Fibroblast of peridontal ligament (primary cell): ENCODE data around the gene ANGPT4.
A peak's percentile ranks its signal among the peaks of the same experiment; 100 is the strongest.

Experiments
- DNase-seq: peaks from one replicate; pipeline ENCODE4 v3.0.0-alpha.2; 2010; ENCODE audit errors: extremely low read depth

Gene ANGPT4

DNA sequence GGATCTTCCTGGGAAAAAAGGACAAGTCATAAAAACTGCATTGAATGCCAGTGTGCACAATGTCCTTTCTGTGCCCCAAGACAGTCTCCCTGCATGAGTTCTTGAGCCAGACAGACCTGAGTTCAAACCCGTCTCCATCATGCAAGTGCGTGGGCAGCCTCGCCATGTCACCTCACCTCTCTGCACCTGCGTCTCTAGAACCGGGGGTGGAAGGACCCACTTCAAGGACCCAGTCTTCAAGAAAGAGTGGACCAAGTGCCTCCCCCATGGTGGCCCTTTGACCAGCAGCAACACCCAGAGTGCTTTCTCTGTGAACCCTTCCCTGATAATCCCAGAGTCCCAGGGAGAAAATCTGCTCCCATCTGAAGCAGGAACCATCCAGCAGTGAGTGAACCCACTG, 23.5 kb upstream of the ANGPT4 start:
- DNase-seq: no peak

DNA sequence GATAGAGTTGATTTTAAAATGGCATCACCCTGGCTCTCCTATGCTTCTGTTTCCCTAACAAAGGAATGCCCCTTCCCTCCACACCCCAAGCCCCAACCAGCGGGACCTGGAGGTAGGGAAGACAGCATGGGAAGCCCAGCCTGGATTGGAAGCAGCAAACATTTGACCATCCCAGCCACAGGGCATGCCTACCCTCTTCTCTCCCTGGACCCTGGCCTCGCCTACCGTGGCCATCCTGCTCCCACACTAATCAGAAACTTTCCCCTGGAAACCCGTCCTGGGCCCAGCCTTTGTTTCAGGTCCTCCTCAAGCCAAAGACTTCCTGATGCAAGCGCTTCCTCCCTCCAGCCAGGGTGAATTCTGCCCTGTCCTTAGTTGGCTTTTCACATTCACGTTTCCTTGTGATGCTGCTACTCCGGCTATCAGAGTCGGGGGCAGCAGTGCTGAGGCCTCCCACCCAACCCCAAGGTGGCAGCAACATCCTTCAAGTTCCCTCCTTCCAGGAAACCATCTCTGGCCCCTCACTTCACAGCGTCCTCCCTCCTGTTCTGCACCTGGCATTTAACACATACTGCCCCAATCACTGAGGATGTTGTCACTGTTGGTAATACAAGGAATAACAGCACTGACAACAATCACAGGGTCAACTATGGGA, 18.2 kb upstream of the ANGPT4 start:
- DNase-seq: no peak

DNA sequence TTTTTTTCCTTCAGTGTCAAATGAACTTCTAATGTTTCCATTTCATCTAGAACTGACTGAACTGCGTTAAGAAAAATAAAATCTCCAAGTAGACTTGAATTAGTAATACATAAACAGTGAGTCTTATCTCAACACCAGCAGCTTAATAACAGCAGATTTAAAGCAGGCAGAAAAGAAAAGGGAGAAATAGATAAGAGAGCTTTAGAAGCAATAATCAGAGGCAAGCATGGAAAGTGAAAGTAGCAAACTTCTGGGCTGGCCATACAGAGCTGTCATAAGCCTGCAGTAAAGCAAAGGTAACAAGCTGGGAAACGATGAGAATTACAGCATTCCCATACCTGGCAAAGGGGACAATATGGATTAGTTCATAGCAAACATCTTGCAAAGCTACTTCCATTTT, 16.9 kb upstream of the ANGPT4 start:
- no peak for DNase-seq

DNA sequence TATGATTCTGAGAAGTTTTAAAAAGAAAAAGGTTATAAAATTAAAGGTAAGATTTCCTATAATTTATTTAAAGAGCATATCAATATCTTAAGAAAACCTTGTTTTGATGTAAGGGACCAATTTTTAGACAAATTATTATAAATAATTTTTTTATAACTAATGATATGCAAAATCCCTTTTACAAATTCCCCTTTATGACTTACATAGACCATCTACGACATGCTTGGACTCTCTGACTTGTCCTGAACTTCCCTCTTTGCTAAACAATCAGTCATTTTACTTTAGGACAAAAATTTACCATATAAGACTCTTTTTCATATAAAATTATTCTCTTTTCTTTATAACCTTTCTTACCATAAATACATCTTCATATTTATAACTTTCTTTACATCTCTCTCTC, 15.3 kb upstream of the ANGPT4 start:
- no peak for DNase-seq

DNA sequence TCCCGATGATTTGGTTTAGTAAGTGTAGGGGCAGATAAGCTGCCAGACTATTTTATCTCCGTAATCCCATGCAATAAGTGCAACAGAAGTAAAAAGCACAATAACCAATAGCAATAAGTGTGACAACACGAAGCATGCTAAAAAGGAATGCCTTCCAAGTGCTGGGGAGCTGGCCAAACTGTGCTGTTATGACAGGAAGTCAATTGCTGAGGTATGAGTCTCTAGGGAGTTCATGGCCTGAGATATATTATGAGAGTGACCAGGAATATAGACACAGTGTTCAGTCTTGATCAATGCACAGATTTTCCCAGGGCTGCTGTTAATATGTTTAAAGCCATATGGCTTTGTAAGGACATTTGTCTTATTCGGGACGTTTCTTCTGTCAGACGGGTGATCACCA, 10.5 kb upstream of the ANGPT4 start:
- DNase-seq: no peak

DNA sequence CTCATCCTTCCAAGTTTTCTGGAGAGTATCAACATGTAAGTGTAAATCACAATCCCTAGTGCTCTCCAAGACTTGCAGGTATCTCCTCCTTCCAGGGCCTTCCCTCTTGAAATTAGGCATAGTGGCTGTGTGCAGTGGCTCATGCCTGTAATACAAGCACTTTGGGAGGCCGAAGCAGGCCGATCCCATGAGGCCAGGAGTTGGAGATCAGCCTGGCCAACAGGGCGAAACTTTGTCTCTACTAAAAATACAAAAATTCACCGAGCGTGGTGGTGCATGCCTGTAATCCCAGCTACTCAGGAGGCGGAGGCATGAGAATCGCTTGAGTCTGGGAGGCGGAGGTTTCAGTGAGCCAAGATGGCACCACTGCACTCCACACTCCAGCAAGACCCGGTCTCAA, 9.4 kb upstream of the ANGPT4 start:
- no peak for DNase-seq

DNA sequence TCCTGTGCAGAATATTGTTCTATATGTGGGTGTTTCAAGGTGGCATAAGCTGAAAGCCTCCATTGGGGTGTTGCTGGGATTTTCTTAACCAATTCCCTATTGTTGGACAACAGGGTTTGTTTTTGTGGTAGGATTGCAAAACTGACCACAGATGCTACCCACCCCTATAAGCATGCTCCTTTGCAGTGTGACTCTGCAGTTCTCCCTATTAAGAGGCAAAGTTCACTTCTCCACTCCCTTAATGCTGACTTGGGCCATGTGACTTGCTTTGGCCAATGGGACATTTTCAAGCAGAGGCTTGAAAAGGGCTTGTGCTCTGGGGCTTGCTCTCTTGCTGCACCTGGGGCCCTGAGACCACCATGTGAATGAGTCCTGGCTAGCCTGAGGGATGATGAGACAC, 8.5 kb upstream of the ANGPT4 start:
- no peak for DNase-seq

DNA sequence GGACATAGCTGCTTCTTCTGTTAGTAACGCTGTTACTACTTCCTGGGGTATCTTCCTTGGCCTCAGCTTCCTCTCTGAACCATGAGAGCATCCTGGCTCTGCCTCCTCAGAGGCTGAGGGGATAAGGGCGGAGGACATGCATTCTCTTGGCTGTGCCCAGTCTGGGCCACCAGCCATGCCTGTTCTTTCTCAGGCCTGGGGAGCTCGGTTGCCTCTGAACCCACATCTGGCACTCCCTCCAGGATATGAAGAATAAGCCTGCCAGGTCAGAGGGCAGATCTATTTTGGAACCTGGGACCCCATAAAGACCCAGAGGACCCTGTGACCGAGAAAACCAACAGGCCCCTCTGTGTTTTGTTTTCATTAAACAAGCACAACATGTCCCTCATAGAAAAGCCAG, 6.6 kb upstream of the ANGPT4 start:
- no peak for DNase-seq

DNA sequence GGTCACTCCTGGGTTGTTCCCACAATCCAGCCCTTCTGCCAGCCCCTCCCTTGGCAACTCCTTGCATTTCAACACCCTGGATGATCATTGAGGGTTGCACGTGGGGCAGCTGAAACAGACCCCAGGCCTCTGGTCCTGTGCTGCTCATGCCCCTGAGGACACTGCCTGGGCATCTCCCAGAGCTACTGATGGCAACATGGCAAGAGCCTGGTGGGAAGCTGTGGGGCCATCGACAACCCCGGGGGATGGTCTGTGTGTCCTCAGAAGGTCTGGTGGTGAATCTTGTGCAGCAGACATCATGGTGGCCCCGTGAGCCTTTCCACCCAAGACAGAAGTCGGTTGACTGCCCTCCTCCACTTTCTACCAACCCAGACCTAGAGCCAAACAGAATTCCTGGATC, 4.9 kb upstream of the ANGPT4 start:
- DNase-seq: no peak

DNA sequence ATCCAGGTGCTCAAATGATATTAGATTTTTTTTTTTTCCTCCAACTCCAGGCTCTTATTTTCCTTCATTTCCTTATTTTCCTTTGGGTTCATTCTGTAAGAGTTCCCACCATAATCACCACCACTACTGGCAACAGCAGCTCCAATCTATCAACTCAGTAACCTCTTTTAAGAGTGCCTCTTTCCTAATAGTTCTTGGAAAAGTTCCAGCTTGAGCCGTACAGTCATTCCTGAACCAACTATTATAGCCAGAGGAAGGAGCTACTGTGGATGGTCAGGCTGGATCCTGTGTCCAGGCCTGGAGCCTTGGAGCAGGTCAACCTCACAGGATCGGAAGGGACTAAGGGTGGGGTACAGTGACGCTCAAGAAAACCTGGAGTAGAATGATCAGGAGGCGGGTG, 4.2 kb upstream of the ANGPT4 start:
- DNase-seq: peak; percentile 9

DNA sequence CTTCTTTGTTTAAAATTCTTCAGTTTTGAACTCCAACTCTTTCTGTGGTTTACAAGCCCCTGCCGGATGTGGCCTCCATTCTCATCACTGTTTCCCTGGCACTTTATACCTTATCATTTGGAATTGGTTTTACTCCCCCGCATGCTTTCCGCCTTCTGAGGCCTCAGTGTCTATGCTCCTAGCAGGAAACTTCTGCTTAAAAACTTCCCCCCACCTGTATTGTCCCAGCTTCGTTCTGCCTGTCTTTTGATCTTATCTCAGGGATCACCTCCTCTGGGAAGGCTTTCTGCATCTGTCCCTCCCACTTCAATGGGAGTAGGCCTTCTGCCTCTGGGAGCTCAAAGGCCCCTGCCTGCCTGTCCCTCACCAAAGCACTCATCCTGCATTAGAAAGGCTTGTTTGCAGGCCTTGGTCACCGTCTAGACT, 3.4 kb upstream of the ANGPT4 start:
- no peak for DNase-seq

DNA sequence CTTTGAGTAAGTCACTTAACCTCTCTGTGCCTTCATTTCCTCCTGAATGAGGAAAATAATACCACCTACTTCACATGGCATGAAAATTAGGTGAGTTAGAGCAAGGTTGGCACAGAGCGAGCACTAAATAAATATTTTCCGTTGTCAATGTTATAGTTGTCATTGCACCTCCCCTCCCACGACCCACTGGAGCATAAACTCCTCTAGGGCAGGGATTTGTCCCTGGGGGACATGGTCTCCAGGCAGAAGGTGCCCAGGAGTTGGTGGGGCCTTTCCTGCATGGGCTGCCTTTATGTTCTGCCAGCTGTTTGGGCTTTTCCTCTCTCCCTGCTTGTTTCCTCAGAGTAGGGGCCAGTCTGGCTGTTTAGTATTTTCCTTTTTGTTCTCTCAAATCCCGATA, 1.3 kb upstream of the ANGPT4 start:
- DNase-seq: no peak

DNA sequence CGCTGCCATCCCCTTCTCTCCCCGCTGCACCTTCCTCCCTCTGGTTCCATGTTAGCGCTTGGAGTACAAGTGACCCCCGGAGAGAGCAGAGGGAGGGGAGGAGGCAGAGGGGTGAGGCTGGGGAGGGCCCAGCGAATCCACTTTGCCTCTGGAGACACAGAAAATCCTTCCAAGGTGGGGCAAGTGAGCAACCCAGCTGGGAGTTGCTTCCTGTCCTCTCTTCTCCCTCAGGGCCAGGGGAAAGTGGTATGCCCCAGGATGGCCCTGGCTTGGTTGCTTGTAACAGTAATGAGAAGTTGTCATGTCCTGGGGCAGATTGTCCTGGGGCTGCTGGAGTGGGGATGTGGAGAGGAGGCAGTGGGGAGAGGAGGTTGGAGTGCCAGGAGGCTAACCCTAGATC, 691 bp upstream of the ANGPT4 start:
- no peak for DNase-seq

DNA sequence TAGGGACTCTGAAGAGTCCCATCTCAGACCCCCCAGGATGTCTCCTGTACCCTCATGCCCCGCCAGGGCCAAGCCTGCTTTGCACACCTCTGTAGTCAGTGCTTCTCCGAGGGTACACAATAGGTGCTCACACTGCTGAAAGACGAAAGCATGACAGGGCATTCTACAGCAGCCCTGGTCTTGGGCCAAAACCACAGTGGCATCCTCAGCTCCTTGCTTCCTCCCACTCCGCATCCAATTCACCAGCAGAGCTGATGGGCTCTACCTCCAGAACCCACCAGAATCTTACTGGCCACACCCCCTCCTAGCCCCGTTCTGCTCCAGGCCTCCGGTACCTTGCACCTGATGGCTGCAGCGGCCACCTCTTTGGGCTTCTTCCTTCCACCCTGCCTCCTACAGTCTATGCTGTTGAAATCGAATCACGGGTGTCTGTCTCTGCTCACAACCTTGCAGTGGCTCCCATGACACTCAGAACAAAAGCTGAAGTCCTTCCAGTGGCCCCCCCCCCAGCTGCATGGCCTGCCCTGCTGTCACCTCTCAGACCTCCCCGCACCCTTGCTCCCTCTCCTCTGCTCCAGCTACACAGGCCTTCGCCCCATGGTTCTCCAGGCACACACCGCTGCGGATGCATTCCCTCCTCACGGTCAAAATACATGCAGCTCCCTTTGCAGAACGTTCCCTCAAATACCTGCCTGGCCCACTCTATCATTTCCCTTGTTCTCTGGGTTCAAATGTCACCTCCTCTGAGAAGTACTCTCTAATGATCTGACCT, 1.2 kb downstream of the ANGPT4 start:
- peak; percentile 22 for DNase-seq

DNA sequence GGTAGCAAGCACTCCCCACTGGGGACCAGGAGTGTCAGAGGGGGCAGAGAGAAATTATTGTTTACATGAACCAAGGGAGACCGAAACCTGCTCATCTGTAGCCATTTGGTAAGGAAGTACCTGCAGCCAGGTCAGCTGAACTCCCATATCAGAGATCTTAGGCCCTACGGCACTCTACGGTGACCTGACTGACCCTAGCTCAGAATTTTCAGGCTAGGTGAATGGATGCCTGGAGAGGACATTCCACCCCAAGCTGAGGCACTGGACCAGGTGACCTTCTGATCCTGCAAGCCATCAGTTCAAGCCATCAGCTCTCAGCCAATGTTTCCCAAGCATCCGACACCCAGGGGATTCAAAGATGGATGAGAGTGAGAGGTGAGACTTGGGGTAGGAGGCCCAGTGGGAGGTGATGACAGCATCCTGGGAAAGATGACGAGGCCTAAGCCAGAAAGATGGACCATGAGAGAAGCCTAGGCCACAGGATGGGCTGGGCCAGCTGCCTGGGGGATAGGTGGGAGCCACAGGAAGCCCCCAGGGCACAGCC, 2.8 kb downstream of the ANGPT4 start:
- DNase-seq: no peak

DNA sequence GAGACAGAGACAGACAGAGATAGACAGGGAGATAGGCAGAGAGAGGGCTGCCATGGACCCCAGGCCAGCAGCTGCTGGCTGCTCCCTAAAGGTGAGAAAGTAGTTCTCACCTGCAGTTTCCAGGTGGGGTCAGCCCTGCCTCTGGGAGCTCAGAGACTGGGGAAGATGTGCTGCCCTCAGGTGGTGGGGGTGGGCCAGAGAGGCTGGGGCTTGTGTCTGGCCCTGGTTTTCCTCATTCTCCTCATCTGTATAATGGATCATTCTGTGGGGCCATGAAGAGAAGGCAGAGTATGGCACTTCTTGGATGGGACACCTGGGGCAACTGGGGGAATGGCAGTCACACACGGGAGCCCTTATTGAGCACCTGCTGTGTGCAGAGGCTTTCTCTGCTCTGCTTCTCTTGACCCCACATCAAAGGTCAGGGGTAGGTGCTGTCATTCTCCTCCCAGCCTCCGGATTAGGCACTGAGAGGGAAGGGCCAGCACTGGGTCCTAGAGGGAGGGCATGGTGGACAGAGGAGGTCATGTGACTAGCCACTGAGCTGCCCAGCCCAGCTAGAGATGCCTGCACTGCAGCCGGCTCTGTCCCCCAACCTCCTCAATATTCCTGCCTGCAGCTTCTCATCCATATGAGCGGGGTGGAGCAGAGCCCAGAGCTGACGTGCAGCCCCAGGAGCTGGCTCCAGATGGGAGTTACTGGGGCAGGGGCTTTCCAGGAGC, 4.1 kb downstream of the ANGPT4 start:
- DNase-seq: no peak

DNA sequence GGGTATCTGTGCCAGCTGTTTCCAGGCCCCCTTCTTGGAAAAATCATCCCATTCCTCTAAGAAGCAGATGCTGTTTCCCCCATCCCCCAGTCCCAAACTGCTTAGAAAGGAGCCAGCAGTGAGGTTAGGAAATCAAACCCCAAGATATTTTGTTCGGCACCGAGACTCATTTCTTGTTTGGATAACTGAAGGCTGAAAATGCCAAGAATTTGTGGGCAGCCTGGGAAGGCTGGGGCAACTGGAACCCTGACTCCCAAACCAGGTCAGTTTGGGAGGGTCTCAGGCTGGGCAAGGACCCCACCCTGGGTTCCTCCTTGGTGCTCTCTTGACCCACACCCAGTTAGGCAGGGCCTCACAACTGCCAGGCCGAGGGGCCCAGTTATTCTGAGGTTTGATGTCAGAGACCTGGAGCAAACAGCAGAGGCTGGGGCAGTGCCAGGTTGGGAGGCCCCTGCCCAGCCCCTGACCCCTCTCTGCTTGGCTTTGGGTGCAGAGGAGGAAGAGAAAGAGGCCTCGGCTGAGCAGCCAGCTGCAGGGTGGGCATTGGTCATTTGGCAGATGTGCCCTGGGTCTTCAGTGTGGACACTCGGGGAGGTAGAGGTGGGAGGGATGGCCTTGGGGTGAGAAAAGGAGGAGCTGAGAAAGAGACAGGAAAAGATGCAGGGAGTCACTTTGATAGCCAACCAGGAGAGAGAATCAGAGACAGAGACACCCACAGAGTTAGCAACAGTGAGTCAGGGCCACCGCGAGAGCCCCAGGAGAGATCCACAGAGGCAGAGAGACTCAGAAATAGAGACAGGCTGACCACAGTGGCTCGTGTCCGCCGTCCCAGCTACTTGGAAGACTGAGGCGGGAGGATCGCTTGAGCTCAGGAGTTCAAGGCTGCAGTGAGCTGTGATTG, 5.0 kb downstream of the ANGPT4 start:
- DNase-seq: peak; percentile 92

DNA sequence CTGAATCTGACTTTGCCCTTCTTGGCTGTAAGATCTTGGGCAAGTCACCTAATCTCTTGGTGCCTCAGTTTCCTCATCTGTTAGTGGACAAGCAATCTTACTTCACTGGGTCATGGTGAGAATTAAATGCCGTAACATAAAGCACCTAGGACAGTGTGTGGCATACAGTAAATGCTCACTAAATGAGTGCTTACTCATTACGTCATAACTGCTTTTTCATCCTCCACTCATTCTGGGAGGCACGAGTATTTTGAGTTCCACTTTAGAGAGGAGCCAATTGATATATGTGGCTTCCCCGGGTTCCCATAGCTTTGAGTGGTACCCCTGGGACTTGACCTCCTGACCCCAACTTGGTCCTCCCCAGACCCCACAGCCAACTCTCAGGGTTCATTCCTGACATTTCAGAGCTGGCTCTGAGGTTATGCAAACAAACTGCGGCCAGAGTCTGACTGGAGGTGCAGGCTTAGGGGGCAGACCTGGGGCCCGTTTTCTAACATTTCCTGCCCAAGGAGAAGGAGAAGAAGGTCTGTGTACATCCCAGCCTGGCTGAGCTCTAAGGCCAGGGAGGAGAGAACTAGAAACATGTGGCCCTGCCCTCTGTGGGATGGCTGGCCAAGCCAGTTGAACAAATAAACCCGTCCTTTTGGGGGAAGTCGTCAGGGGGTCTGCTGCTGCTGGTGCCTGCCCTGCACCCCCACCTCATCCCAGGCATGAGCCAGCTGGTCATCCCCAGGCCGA, 5.8 kb downstream of the ANGPT4 start:
- peak; percentile 78 for DNase-seq

DNA sequence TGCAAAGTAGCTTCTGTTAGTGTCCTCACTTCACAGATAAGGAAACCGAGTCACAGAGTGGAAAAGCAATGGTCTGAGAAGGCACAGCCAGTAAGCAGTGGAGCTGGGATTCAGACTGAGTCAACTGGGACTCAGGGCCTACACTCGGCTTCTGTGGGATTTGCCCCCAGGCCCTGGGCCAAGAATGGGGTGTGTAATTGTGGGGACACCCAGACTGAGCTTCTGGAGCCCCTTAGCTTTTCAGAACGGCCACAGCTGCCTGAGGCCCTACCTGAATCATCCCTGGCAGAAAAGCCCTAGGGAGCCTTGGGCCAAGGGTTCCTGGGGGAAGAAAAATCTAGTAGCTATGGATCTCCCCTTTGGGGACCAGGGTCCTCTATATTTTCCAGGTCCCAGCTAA, 6.5 kb downstream of the ANGPT4 start:
- no peak for DNase-seq

DNA sequence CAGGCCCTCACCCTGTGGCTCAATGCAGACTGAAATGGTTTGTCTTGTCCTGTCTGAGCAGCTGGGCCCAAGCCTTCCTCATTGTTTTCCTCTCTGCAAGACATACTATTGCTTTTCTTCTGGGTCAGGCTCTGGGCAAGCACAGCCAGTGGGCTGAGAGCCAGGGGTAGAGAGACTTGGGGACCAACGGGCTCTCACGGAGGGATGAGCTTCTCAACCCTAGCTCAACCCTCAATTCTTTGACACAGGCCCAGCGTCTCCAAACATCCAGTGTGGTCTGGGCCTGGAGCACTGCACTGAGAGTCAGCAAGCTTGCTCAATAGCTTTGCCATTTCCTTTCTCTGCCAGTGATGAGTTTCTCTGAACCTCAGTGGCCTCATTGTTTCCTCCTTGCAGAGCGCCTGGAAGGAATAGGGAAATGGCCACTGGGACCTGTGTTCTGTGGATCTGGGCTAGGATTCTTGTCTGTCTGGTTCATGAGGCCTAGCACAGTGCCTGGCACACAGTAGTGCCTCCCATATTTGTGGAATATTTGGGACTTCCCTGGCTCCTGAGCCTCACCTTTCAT, 9.3 kb downstream of the ANGPT4 start:
- peak; percentile 21 for DNase-seq
